ENCODE measurements around the gene ZBTB7C.

DNA sequence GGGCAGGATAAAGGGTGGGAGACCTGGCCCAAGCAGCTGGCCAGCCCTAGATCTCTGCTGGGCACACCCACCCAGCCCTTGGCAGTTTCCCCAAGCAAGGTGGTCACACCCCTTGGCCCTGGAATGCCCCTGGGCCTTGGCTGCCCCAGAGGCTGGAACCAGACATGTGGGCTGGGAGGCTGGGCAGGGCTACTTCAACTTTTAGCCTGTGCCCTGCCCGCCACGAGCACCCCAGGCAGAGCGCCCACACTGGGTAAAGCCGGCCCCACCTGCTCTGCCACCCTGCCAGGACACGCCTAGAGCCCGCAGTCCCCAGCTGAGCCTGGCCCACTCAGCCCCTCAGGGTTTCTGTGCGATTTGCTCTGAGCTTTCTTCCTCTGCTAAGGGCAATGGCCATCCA is 359.0 kb downstream of the ZBTB7C start:
- TF ChIP-seq, protein P1, sequence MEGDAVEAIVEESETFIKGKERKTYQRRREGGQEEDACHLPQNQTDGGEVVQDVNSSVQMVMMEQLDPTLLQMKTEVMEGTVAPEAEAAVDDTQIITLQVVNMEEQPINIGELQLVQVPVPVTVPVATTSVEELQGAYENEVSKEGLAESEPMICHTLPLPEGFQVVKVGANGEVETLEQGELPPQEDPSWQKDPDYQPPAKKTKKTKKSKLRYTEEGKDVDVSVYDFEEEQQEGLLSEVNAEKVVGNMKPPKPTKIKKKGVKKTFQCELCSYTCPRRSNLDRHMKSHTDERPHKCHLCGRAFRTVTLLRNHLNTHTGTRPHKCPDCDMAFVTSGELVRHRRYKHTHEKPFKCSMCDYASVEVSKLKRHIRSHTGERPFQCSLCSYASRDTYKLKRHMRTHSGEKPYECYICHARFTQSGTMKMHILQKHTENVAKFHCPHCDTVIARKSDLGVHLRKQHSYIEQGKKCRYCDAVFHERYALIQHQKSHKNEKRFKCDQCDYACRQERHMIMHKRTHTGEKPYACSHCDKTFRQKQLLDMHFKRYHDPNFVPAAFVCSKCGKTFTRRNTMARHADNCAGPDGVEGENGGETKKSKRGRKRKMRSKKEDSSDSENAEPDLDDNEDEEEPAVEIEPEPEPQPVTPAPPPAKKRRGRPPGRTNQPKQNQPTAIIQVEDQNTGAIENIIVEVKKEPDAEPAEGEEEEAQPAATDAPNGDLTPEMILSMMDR (conservative IDR thresholded peaks at IDR 0.05; ENCODE audit: low read length): no peak
- no peak for TF ChIP-seq EZH2phosphoT487 (IDR thresholded peaks at IDR 0.05; ENCODE audit: borderline replicate concordance, low read depth, low read length)

Measured in OCI-LY7 (cell line).